Hepatocyte (in vitro differentiated cells): ENCODE data around the gene NDUFS7. TPM values are rescaled to one million over a fixed set of nuclear protein-coding genes. Genes with fewer than 3 reads are reported as not detected.

Experiments used
- DNase-seq: peaks from one replicate; pipeline ENCODE4 v3.0.0-alpha.2; 2016; ENCODE audit warnings: low spot score
- H2AFZ ChIP-seq: fragments of 200-600 bp; sonication (generic); 2 replicates; pipeline ENCODE4 v1.6.0; 2016; ENCODE audit warnings: antibody characterized with exemption, mild to moderate bottlenecking
- H3K27ac ChIP-seq: fragments of 200-600 bp; sonication (generic); 2 replicates; pipeline ENCODE4 v1.5.1; 2016; ENCODE audit warnings: mild to moderate bottlenecking
- H3K27me3 ChIP-seq: fragments of 200-600 bp; sonication (generic); 2 replicates; pipeline ENCODE4 v1.6.1; 2016
- H3K36me3 ChIP-seq: fragments of 200-600 bp; sonication (generic); replicated peaks from 2 replicates; pipeline ENCODE4 v1.5.1; 2016; ENCODE audit warnings: low read depth; ENCODE audit not compliant: insufficient read depth
- H3K4me1 ChIP-seq: fragments of 200-600 bp; sonication (generic); 2 replicates; pipeline ENCODE4 v1.5.1; 2016; ENCODE audit warnings: mild to moderate bottlenecking, moderate library complexity; ENCODE audit not compliant: insufficient read depth
- H3K4me2 ChIP-seq: fragments of 200-600 bp; sonication (generic); 2 replicates; pipeline ENCODE4 v1.6.0; 2016
- H3K4me3 ChIP-seq: fragments of 200-600 bp; sonication (generic); 2 replicates; pipeline ENCODE4 v1.5.1; 2016; ENCODE audit warnings: mild to moderate bottlenecking
- H3K79me2 ChIP-seq: fragments of 200-600 bp; sonication (generic); 2 replicates; pipeline ENCODE4 v1.6.0; 2017; ENCODE audit warnings: mild to moderate bottlenecking
- H3K9me2 ChIP-seq: fragments of 200-600 bp; sonication (generic); replicated peaks from 2 replicates; pipeline ENCODE4 v1.6.0; 2017; ENCODE audit warnings: mild to moderate bottlenecking; ENCODE audit not compliant: insufficient read depth
- H3K9me3 ChIP-seq: fragments of 200-600 bp; sonication (generic); 2 replicates; pipeline ENCODE4 v1.5.1; 2016; ENCODE audit warnings: low read depth, mild to moderate bottlenecking
- H4K20me1 ChIP-seq: fragments of 200-600 bp; sonication (generic); 2 replicates; pipeline ENCODE4 v1.6.0; 2016; ENCODE audit warnings: mild to moderate bottlenecking; ENCODE audit not compliant: insufficient read depth, poor library complexity, severe bottlenecking
- EZH2 ChIP-seq: fragments of 200-600 bp; sonication (generic); IDR thresholded peaks from 2 replicates; pipeline ENCODE4 v1.6.1; 2016; ENCODE audit warnings: antibody characterized with exemption, mild to moderate bottlenecking, borderline replicate concordance
- EZH2phosphoT487 ChIP-seq: fragments of 200-600 bp; sonication (generic); IDR thresholded peaks from one replicate; pipeline ENCODE4 v1.6.1; 2018; ENCODE audit warnings: antibody characterized with exemption, mild to moderate bottlenecking, low read depth, moderate library complexity; ENCODE audit not compliant: unreplicated experiment, severe bottlenecking
- WGBS: methylation state at CpG from one replicate; pipeline ENCODE4 v1.1.6; 2016; ENCODE audit warnings: low lambda C conversion rate; ENCODE audit errors: missing lambda C conversion rate; 5-methylcytosine and 5-hydroxymethylcytosine counted together
- polyA plus RNA-seq: library from polyadenylated mRNA; unstranded; fragments of >200 nt; fragmentation: Nextera tagmentation; extraction: Ambion mirVana; gene quantifications from 2 replicates; pipeline ENCODE4 v1.2.1, GENCODE V29; 2016
- total RNA-seq: library from RNA; depleted of rRNA; stranded (reverse); fragments of >200 nt; gene quantifications from 2 replicates; pipeline ENCODE4 v1.2.3, GENCODE V29; 2014
- TF ChIP-seq, protein P1 (sequence below): fragments of 200-600 bp; sonication (generic); IDR thresholded peaks from 2 replicates; pipeline ENCODE4 v1.5.1; 2016; ENCODE audit warnings: antibody characterized with exemption, mild to moderate bottlenecking; ENCODE audit not compliant: poor library complexity

Gene NDUFS7
- total and polyA plus RNA-seq, 2 experiments from 2014 or later, result 81.6 to 276 TPM

DNA sequence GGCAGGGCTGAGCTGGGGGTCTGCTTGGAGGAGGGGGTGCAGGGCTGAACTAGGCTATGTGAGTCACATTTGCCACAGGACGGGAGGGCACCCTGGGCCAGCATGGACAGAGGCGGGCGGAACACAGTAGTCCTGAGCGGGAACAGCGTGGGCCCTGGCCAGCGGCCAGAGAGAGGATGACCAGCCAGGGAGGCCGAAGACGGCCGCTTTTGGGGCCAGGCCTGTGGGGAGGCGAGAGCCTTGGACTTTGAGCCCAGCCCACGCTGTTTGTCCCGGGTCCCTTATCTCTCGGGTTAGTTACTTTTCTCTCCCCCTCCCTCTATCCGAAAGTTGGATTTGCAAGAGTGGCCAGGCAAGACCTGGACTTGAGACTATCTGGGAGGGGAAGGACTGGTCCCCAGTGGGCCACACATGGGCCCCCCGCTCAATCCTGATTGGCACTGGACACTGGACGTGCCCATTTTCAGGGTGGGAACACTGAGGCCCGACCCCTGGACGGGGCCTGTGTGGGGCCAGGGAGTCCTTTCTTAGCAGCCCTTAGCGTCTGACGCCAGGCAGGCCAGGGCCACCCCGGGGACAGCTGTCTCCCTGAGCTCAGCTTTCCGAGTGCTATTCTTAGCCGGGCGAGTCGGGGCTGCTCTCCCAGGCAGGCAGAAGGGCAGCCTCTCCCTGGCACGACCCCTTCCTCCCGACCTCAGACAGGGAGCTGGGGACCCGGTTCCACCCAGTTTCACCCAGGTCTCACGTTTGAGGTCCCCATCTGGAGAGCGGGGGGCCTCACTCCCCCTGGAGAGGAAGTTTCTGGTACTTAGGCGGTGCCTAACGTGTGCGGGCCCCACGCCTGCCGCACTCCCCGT is 16.8 kb downstream of the NDUFS7 start:
- Histone ChIP-seq H3K4me1 (peaks cover 13% of the 10 kb centered on the region), H3K9me2 (no peaks in the 10 kb centered on the region), H3K4me3 (peak overlapping the region; percentile 93), H3K4me2 (peak overlapping the region; percentile 99), H3K27ac (peak overlapping the region; percentile 80), H3K36me3 (no peaks in the 10 kb centered on the region), H3K27me3 (no peaks in the 10 kb centered on the region), H3K79me2 (no peaks in the 10 kb centered on the region), H2AFZ (peak overlapping the region; percentile 89), H3K9me3 (no peaks in the 10 kb centered on the region), H4K20me1 (no peaks in the 10 kb centered on the region)
- DNase-seq, result peak; percentile 82
- TF ChIP-seq, protein P1, sequence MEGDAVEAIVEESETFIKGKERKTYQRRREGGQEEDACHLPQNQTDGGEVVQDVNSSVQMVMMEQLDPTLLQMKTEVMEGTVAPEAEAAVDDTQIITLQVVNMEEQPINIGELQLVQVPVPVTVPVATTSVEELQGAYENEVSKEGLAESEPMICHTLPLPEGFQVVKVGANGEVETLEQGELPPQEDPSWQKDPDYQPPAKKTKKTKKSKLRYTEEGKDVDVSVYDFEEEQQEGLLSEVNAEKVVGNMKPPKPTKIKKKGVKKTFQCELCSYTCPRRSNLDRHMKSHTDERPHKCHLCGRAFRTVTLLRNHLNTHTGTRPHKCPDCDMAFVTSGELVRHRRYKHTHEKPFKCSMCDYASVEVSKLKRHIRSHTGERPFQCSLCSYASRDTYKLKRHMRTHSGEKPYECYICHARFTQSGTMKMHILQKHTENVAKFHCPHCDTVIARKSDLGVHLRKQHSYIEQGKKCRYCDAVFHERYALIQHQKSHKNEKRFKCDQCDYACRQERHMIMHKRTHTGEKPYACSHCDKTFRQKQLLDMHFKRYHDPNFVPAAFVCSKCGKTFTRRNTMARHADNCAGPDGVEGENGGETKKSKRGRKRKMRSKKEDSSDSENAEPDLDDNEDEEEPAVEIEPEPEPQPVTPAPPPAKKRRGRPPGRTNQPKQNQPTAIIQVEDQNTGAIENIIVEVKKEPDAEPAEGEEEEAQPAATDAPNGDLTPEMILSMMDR, result no peak
- TF ChIP-seq EZH2 (no peak), EZH2phosphoT487 (no peak)
- WGBS, result 31% methylated on average over 36 of the region's 36 CpGs

DNA sequence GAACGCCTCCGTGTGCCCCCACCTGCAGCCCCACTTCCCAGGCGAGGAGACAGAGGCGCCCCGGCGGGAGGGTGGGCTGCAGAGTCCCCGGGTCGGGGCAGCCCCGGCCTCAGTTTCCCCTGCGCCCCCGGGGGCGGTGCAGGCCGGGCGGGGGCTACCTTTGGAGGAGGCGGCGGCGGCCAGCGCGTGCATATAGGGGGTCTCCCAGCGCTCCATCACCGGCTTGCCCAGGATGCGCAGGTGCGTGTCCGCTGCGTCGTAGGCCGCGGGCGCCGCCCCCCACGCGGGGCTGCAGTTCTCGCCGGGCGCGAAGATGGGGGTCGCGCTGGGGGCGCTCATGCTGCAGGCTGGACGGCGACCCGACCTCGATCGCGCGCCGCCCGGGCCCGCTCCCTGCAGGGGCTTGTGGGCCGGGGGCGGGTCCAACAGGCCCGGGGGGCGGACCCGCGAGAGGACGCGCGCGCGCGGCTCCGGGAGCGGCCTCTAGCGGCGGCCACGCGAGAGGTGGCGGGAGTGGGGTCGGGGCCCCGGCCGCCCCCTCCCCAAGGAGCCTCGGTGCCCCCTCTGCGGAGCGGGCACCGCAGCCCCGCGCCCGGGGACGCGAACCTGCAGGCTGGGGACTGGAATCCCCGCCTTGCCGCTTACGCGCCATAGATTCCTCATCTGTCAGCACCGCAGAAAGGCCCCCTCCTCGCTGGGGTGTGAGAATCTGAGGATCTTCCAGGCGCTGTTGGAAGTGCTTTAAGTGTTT is 17.6 kb downstream of the NDUFS7 start, which contains the start of gene GAMT:
TSS of gene GAMT (minus strand) at position 405 of the 751 bp plus-strand sequence. CDS start at position 339, 66 bp downstream.
- peak within 1 kb of the TSS; percentile 93 for H3K4me3 ChIP-seq
- no peaks in the 10 kb centered on the region for H3K79me2 ChIP-seq
- peak within 1 kb of the TSS; percentile 80 for H3K27ac ChIP-seq
- H2AFZ ChIP-seq, result peak within 1 kb of the TSS; percentile 89
- peak within 1 kb of the TSS; percentile 99 for H3K4me2 ChIP-seq
- 3% methylated on average over 48 of the region's 87 CpGs for WGBS
- H3K4me1 ChIP-seq, result peaks cover 9% of the 10 kb centered on the region
- no peaks in the 10 kb centered on the region for H3K27me3 ChIP-seq
- DNase-seq, result peak; percentile 81
- no peaks in the 10 kb centered on the region for H3K9me3 ChIP-seq
- TF ChIP-seq, protein P1, result peak; percentile 50
- TF ChIP-seq EZH2phosphoT487 (no peak), EZH2 (no peak)
- no peaks in the 10 kb centered on the region for H3K9me2 ChIP-seq
- H4K20me1 ChIP-seq, result no peaks in the 10 kb centered on the region
- no peaks in the 10 kb centered on the region for H3K36me3 ChIP-seq

DNA sequence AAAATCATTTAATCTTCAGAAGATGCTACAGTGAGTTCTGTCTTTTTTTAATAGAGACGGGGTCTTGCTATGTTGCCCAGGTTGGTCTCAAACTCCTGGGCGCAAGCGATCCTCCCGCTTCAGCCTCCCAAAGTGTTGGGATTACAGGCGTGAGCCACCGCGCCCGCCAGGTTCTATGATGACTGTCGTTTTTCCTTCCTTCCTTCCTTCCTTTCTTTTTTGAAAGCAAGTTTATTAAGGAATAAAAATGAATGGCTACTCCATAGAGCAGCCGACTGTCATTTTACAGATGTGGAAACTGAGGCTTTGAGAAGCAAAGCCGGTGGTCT is 18.1 kb downstream of the NDUFS7 start:
- Histone ChIP-seq H3K9me3 (no peaks in the 10 kb centered on the region), H3K4me1 (peaks cover 8% of the 10 kb centered on the region), H3K27ac (peak overlapping the region; percentile 6), H3K27me3 (no peaks in the 10 kb centered on the region), H3K4me3 (peak overlapping the region; percentile 93), H3K4me2 (peak overlapping the region; percentile 99), H3K79me2 (no peaks in the 10 kb centered on the region), H4K20me1 (no peaks in the 10 kb centered on the region), H3K9me2 (no peaks in the 10 kb centered on the region), H2AFZ (peak overlapping the region; percentile 62), H3K36me3 (no peaks in the 10 kb centered on the region)
- no peak for TF ChIP-seq EZH2phosphoT487
- TF ChIP-seq EZH2, result no peak
- TF ChIP-seq, protein P1, result no peak
- no peak for DNase-seq
- WGBS, result 87% methylated on average over 11 of the region's 11 CpGs
